ENCODE results near the gene CCHCR1. TPM values are rescaled to one million over a fixed set of nuclear protein-coding genes. Genes with fewer than 3 reads are reported as not detected.
"Not testable (repeated sequence)": the region's sequence is repeated elsewhere in the genome, so short reads cannot be mapped to it uniquely, and the experiment has no call there.

The CCHCR1 gene
- 16.3 and 27.6 TPM in 2 replicates for total RNA-seq

GRCh38 chr6:31157513-31158139 lies at the start of gene CCHCR1:
Gene CCHCR1 (minus strand): TSS chr6:31157802. CDS start chr6:31157600, 202 bp downstream.
- DNase-seq (ENCODE audit: low read depth, low spot score): no peak

- no peak for DNase-seq (ENCODE audit: low read depth, low spot score)
These were observed 48.0 kb upstream of the CCHCR1 start for GRCh38 chr6:31205638-31206037.

DNA sequence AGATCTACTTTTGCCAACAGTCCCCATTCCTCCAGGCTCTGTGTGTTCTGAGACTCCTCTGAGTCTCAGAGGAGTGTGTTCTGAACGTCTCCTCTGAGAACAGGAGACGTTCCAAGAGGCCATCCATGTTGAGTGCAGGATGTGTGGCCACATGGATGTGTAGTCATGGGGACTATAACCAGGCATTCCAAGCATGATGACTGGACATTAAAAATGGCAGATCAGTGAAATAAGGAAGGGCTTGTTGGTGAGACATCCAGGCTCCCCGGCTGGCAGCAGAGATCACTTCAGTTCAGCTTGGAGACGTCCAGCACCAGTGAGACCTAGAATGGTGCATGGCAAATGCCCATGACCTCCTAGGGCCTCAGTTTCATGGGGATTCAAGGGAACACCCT lies 47.1 kb upstream of the CCHCR1 start:
- no peak for DNase-seq (ENCODE audit: low read depth, low spot score)

GRCh38 chr6:31203345-31203979 lies 45.9 kb upstream of the CCHCR1 start:
- DNase-seq (ENCODE audit: low read depth, low spot score): no peak

DNA sequence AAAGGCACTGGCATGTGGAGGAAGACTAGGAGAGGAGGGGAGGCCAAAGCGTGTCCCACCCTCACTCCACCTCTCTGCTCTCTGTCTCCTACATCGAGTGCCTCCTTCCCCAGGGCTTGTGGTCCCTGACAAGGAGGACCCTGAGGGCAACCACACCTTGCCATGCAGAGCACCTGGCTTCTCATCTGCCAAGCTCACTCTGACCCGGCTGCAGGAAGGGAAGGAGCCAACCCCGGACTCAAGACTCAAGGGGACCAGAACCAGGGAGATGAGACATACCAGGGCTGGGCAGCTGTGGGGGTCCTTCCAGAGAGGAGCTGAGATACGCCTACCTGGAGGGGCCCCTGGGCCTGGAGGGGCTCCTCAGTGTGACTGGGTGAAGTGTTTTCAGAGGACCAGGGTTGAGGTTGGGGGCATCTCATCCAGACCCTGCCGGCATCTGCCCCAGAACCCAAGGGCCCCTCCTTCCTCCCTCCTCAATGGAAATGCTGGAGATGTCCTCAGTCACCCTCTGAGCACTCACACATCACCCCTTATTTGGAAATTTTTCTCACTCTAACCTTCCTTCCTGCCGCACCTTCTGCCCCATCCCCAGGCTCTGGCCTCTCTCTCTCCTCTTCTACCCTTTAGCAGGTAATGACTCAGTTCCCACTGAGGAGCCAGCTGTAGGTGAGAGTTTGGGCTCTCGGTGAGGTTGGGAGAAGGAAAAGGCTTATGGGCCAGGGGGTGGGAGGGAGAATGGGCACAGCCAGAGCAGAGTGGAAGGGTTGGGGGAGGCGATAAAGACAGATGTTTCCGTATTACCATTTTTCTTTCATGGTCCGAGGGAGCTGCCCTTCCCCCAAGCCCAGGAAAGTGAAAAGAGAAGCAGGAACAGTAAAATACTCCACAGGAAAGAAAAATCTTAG lies 44.9 kb upstream of the CCHCR1 start:
- DNase-seq (ENCODE audit: low read depth, low spot score): no peak

- not testable (repeated sequence) for DNase-seq (ENCODE audit: low read depth, low spot score)
These were observed 41.5 kb upstream of the CCHCR1 start for GRCh38 chr6:31199105-31199452.

DNA sequence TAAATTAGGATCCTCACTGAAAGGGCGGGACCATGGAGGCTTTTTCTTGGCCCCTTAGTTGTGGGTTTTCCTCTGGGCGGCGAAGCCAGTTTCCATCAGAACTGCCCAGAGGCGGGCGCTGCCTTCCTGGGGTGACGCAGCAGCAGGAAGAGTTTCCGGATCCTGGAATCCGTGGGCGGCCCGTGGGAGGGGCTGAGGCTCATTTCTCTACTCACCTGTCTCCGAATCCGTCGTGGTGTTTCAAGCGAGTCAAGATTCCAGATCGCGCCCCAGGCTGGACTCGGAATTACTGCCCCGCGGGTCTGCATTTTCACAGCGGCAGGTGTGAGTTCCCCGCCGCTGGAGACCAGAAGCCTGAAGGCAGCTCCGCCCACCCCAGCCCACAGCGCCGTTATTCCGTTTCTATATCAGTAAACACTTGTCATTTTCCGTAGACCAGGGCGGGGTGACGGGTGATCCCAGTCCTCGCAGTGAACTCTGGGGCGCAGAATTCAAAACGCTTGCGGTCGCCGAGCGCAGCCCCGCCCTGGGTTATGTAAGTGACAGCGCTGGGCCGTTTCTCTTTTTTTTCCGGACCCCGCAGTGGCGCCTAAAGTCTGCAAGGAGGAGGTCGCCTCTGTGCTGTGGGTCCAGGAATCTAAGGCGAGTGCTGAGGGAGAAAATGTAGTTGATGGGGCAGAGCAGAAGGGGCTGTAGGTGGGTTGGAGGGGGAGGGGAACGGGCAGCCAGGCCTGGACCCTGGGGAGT lies 40.1 kb upstream of the CCHCR1 start:
- DNase-seq (ENCODE audit: low read depth, low spot score): peak; percentile 37

- not testable (repeated sequence) for DNase-seq (ENCODE audit: low read depth, low spot score)
These were observed 38.8 kb upstream of the CCHCR1 start for GRCh38 chr6:31196251-31197022.

DNA sequence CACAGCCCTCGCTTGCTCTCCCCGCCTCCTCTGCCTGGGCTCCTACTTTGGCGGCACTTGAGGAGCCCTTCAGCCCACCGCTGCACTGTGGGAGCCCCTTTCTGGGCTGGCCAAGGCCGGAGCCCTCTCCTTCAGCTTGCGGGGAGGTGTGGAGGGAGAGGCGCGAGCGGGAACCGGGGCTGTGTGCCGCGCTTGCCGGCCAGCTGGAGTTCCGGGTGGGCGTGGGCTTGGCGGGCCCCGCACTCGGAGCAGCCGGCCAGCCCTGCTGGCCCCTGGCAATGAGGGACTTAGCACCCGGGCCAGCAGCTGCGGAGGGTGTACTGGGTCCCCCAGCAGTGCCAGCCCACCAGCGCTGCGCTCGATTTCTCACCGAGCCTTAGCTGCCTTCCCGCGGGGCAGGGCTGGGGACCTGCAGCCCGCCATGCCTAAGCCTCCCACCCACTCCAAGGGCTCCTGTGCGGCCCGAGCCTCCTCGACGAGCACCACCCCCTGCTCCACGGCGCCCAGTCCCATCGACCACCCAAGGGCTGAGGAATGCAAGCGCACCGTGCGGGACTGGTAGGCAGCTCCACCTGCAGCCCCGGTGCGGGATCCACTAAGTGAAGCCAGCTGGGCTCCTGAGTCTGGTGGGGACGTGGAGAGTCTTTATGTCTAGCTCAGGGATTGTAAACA lies 37.8 kb upstream of the CCHCR1 start:
- not testable (repeated sequence) for DNase-seq (ENCODE audit: low read depth, low spot score)

DNA sequence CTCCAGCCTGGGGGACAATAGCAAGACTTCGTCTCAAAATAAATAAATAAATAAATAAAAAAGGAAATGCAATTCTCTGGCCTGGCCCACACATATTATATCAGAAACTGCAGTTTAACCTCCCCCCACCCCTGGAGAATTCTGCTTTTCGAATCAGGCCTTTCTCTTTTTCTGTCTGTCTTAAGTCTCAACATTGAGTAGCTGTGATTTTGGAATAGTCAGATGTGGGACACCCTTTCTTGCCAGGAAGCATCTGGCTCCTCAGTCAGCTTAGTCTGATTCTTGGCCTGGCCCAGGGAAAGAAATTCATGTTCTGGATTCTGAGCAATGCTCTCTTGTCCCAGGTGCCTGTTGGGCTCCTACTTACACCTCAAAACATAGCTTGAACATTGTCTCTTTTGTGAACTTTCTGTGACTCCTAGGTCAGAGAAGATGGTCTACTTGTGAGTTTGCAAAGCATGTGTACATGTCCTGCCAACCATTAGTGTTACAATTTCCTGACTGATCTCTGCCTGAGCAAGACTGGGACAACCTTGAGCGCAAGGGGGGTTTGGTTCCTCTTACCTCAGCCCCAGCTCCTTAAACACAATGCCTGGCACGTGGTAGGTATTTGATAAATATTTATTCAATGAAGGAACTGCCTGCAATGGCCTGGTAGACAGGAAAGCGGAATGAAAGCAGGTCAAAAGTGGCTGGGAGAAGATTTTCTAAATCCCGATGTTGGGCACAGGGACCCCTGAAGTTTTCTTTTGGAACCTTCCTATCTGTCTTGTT lies 36.6 kb upstream of the CCHCR1 start:
- DNase-seq (ENCODE audit: low read depth, low spot score): no peak

GRCh38 chr6:31193206-31193605 lies 35.6 kb upstream of the CCHCR1 start:
- DNase-seq (ENCODE audit: low read depth, low spot score): no peak

DNA sequence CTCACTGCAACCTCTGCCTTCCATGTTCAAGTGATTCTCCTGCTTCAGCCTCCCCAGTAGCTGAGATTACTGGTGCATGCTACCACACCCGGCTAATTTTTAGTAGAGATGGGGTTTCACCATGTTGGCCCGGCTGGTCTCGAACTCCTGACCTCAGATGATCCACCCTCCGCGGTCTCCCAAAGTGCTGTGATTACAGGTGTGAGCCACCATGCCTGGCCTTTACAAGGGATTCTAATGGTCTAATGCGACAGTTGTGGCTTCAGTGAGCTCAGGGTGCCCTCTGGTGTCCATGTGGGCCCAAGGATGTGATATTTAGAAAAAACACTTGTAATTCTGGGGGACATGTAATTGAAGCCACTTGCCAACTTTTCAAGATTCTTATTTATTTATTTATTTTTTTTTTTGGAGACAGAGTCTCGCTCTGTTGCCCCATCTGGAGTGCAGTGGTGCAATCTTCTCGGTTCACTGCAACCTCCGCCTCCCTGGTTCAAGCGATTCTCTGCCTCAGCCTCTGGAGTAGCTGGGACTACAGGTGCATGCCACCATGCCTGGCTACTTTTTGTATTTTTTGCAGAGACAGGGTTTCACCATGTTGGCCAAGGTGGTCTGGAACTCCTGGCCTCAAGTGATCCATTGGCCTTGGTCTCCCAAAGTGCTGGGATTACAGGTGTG lies 35.0 kb upstream of the CCHCR1 start:
- peak; percentile 36 for DNase-seq (ENCODE audit: low read depth, low spot score)

DNA sequence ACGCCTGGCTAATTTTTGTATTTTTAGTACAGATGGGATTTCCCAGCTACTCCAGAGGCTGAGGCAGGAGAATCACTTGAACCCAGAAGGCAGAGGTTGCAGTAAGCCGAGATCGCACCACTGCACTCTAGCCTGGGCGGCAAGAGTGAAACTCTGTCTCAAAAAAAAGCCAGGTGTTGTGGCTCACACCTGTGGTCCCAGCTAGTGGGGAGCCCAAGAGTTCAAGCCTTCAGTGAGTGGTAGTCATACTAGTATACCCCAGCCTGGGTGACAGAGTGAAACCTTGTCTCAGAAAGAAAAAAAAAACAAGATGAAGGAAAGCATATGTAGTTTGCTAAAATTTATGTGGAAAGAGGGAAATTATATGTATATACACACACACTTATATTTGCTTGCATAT lies 32.9 kb upstream of the CCHCR1 start:
- no peak for DNase-seq (ENCODE audit: low read depth, low spot score)

- DNase-seq (ENCODE audit: low read depth, low spot score): not testable (repeated sequence)
These were observed 31.6 kb upstream of the CCHCR1 start for GRCh38 chr6:31189223-31189622.

- DNase-seq (ENCODE audit: low read depth, low spot score): no peak
These were observed 30.2 kb upstream of the CCHCR1 start for GRCh38 chr6:31187780-31188194.

DNA sequence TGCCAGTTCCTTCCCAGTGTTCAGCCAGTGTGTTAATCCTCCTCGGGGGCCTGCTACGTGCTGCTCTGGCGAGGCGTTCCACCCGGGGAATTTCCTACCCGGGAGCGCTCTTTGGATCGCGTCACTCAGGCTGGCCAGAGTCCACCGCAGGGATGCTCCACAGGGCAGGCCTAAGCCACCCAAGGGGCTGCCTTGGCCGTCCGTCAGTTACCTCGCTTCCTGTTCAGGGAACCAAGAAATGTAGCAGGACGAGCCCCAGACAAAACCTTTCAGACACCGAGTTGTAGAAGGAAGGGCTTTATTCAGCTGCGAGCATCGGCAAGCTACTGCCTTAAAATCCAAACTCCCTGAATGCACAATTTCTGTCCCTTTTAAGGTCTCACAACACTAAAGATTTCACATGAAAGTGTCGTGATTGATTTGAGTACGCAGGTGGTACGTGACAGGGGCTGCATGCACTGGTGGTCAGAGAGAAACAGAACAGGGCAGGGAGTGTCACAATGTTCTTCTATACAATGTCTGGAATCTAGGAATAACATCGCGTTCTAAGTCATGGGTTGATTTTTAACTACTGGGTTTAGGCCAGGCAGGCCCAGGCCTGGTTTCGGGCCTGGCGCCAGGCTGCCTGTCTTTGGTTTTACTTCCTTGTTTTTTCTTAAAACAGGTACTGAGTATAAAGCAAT lies 28.6 kb upstream of the CCHCR1 start:
- DNase-seq (ENCODE audit: low read depth, low spot score): no peak

DNA sequence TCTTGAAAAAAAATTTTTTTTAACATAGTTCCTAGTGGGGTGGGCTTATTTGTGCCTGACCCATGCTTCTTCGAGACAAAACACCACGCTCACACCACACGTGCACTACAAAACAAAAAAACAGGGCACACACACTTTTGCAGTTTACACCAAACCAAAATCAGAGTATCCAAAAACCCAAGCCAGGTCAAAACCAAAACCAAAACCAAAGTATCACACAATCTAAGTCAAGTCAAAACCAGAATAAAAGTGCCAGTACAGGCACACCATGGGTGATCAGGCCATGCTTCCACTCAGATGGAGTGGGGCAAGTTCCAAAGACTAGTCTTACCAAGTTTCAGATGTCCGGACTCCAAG lies 28.1 kb upstream of the CCHCR1 start:
- DNase-seq (ENCODE audit: low read depth, low spot score): not testable (repeated sequence)

DNA sequence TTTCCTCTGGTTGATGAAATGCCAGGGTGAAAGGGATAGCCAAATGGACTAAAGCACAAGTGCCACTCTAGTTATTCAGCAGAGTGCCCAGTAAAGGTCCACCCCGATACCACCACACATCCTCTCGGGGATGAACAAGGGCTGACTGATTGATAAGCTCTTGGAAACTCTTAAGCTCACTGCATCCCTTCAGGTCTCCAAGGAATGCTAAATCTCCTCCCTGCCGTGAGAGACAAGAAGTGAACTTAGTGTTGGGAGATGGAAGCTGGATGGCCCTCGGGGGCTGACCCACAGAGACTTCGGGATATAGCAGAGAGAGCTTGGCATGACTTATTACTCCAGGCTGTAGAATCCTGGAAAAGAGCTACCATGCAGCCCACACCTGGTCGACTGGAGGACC lies 26.3 kb upstream of the CCHCR1 start:
- not testable (repeated sequence) for DNase-seq (ENCODE audit: low read depth, low spot score)

All from pulmonary artery endothelial cell (primary cell).